GM13976 (cell line): Measurements from ENCODE around the gene FOXC2.

ENCODE experiments used
- DNase-seq: peaks from one replicate; pipeline ENCODE4 v3.0.0; 2012; ENCODE audit warnings: low spot score
- in situ Hi-C: fragments of 300-500 bp; cut with MboI; formaldehyde crosslinking; loops from one replicate; pipeline ENCODE4 v1.12.0; 2022; ENCODE audit warnings: low sequenced_read_pairs, mixed read lengths, inconsistent platforms; ENCODE audit not compliant: unreplicated experiment
- TF ChIP-seq, protein P1 (sequence below): IDR thresholded peaks from 2 replicates; pipeline ENCODE4 v1.5.1; 2012; ENCODE audit warnings: borderline replicate concordance, mild to moderate bottlenecking; ENCODE audit not compliant: insufficient read depth; ENCODE audit errors: extremely low read depth, missing control alignments, control extremely low read depth

Gene FOXC2

DNA sequence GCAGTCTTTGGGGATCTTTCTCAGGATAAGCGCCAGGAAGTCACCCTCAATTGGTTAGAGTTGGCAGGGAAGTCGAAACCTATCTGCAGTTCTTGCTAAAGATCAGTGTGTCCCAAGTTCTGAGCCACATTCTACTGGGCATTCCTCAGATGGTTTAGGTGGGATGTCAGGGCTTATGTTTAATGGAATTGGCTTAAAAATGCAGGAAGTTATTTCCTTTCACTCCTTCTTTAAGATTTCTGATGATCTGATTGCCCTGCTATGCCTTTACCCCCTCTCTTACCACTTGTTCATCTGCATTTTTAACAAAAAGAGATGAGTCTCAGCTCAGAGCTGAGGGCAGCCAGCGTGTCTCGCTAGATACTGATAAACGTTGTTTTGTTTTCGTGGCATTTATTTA, 42.5 kb downstream of the FOXC2 start:
- in situ Hi-C loops: no loop called here
- TF ChIP-seq, protein P1, sequence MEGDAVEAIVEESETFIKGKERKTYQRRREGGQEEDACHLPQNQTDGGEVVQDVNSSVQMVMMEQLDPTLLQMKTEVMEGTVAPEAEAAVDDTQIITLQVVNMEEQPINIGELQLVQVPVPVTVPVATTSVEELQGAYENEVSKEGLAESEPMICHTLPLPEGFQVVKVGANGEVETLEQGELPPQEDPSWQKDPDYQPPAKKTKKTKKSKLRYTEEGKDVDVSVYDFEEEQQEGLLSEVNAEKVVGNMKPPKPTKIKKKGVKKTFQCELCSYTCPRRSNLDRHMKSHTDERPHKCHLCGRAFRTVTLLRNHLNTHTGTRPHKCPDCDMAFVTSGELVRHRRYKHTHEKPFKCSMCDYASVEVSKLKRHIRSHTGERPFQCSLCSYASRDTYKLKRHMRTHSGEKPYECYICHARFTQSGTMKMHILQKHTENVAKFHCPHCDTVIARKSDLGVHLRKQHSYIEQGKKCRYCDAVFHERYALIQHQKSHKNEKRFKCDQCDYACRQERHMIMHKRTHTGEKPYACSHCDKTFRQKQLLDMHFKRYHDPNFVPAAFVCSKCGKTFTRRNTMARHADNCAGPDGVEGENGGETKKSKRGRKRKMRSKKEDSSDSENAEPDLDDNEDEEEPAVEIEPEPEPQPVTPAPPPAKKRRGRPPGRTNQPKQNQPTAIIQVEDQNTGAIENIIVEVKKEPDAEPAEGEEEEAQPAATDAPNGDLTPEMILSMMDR: no peak
- no peak for DNase-seq

- in situ Hi-C loops: no loop called here
- no peak for DNase-seq
- TF ChIP-seq, protein P1: no peak
Measured at GRCh38 chr16:86609661-86610060, 43.0 kb downstream of the FOXC2 start.

DNA sequence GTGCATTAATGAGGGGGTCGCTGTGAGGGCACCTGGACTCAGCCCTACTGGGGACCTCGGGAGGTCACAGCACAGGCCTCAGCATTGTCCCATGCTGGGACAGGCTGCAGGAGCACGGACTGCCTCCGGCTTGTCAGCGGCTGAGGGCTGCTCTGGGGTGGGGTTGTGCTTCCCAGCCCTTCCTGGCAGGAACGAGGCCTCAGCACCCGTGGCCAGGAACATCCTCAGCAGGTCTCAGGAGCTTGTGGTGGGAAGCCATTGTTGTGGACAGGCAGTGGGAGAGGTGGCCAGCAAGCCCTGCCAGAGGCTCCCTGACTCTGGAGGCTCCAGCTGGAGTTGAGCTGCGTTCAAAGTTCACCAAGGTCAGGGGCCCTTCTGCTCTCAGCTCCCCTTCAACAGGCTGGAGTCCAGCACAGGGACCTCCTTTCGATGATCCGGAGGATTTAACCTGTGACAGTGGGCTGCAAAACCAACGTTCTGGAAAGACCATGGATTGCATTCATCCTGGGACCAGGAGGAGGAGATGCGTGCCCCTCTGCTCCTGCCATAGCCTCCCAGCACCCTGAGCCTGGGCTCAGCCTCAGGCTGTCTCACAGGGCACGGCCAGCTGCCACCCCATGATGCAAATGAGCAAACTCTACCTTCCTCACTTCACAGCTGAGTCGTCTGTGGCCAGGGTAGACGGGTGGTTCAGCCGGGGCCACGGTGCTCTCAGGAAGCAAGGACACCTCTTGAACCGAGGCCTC, 44.3 kb downstream of the FOXC2 start:
- in situ Hi-C loops: no loop called here
- DNase-seq: no peak
- TF ChIP-seq, protein P1: no peak

DNA sequence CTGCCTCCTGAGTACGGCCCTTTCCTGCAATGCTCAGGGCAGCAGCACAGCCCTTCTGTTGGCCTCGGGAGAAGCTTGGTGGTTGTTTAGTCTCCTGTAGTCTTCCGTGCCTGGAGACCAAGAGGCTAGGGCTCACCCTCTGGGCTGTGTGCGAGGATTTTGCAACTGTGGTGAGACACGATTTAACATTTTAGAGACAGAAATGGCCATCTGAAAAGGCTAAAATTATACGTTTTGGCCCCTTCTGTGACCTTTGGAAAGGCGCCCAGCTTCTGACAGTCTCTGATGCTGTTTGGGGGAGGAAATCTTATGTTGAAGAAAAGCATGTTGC, 44.9 kb downstream of the FOXC2 start:
- in situ Hi-C loops: no loop called here
- TF ChIP-seq, protein P1: no peak
- no peak for DNase-seq

DNA sequence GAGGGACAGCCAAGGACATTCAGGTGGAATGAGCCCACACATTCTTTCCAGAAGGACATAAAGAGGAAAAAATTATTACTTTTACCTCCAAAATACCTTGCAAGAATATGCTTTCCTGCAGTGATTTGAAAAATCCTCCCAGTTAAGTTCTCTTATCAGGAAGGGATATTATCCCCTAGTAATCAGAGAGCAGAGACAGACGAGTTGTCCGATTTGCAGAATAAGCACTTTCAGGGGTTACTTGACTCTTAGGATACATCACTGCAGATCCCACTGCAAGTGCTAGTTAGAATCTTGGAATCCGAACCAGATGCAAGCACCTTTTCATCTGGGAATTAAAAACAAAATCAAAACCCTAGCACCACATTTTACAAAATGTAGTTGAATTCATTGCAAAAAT, 45.3 kb downstream of the FOXC2 start:
- in situ Hi-C loops: no loop called here
- TF ChIP-seq, protein P1: no peak
- no peak for DNase-seq

- in situ Hi-C loops: no loop called here
- TF ChIP-seq, protein P1: no peak
- no peak for DNase-seq
Measured at GRCh38 chr16:86614699-86615098, 48.1 kb downstream of the FOXC2 start.
